Activated CD4-positive, CD25-positive, alpha-beta regulatory T cell treated with anti-CD3 and anti-CD28 coated beads, Interleukin-2, amount 50 U/mL, for 72 hours (primary cell): ENCODE results near the gene SLC6A20.

Experiments used
- DNase-seq: peaks from one replicate; pipeline ENCODE4 v3.0.0; 2021

Gene SLC6A20

DNA sequence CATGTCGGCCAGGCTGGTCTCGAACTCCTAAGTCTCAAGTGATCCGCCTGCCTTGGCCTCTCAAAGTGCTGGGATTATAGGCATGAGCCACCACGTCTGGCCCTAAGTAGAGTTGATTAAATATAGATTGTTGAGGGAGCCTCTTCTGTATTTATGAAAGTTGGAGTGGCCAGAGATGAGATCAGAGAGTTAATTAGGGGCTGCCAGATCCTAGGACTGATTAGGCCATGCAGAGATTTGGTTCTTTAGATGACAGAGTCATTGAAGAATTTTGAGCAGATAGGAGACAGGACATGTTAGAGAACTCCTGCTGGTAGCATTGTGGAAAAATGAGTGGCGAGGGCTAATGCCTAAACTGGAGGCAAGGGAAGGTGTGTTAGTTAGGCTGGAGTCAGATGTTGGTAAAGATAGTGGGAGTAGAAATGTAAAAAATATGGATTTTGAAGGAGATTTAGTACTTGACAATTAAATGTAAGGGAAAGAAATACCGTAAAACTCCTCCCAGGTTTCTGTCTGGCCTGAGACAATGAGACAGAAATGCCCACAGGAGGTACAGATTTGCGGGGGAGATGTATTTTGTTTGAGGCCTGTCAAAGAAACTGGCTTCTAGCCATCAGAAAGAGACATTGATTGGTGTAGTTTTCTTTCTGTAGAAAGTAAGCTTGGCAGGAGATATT, 83.8 kb downstream of the SLC6A20 start:
- DNase-seq: no peak

DNA sequence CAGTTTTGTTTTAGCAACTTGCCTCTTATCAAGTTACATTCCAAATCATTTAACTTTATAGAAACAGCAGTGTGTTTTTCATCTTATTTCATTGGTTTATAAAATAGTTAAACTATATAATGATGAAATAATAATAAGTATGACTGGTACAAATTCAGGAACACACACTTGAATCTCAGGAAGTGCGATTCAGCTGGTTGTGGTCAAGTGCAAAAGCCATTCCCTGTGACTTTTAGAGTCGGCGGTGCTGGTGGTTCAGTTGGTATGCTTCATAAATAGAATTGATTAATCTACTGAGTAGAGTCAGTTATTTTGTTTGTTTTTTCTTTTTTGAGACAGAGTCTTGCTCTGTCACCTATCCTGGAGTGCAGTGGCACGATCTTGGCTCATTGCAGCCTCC, 84.4 kb downstream of the SLC6A20 start:
- no peak for DNase-seq

DNA sequence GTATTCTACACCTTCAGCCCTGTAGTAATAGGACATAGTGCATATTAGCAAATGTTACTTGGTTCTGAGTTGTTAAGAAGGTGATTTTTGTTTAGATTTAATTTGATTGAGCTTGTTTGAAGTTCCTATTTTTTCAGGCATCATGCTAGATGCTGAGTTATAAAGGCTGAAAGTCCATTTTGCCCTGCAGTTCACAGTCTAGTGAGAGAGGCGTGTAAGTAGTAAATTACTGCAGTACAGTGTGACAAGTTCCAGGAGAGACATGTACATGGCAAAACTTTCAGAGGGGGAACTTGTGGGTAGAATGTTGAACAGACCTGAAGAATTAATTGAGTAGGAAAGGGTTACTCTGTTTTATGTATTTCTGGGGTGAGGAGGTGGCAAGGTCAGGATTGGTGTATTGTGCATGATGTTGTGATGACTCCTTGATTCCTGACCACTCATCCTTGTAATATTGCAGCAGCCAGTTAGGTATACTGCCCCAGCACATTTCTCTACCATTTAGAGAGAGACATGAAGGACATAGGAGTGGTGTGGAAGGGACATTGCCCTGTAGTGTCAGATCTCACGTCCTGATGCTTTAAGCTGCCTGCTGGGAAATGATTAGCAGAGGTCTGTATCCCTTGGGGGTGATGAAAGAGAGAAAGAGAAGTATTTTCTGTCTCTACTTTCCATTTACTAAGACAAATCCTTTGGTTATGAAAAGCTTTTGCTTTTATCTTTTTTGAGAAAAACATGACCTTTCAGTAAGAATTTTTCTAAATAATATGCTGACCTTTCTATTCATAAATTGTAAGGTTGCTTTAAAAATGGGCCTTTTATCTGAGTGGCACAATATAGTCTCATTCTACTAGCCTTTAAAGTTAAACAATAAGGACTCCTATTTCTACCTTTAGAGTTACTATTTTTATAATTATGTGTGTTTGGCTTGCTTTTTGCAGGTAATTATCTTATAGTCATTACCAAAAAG, 90.2 kb downstream of the SLC6A20 start:
- DNase-seq: no peak
